HG02588 (cell line): Measurements from ENCODE around the gene RNF14.

ENCODE experiments used
- ATAC-seq: cut with Tn5 transposase; IDR thresholded peaks from one replicate; pipeline ENCODE4 v1.9.1; 2021; ENCODE audit warnings: mild to moderate bottlenecking, moderate library complexity; ENCODE audit not compliant: unreplicated experiment

The RNF14 gene

DNA sequence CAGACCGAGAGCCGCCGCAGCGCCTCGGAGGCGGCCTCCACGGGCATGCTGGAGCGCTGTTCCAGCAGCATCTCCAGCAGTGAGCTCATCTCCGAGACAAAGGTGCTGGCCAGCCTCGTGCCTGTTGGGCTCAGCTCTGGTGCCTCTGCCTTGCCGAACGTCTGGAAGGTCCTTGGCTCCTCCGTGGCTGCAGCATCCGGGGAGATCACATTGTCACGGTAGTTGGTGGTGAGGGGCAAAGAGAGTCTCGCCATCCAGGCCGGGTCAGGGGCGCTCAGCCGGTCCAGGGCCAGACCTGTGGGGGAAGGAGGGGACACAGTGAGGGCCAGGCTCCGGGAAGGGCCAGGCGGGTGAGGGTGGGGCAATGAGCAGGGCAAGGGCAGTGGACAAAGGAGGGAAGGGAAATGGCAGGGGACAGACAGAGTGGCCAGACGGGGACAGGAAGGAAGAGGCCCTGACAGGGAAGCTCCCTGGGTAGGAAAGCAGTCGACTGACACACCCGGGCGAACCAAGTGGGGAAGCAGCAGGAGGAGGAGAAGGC, 23.3 kb upstream of the RNF14 start:
- no peak for ATAC-seq

DNA sequence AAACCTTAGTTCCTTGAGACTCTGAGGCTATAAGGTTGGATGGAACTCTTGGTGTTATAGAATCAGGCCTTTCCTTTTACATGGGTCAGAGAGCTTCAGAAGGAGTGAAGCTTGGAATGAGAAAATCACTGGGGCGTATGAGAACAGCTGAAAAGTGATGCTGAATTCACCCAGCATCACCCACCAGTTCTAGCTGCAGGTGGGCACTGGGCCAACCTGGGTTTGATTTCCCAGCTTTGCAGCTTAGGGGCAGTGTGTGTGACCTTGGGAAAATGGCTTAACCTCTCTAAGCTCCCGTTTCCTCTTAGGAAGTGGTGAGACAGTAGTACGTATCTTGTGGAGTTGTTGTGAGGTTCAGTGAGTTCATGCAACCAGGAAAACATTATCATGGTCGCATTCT, 21.6 kb upstream of the RNF14 start:
- ATAC-seq: no peak

DNA sequence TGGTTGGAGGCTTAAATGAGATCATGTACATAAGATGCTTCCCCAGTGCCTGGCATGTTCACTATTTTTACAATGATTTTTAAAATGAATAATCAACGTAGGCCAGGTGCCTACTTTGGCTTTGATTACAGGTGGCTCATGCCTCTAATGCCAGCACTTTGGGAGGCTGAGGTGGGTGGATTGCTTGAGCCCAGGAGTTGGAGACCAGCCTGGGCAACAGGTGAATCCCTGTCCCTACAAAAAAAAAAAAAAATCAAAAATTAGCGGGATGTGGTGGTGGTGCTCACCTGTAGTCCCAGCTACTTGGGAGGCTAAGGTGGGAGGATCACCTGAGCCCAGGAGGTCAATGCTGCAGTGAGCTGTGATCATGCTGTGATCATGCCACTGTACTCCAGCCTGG, 20.1 kb upstream of the RNF14 start:
- no peak for ATAC-seq

DNA sequence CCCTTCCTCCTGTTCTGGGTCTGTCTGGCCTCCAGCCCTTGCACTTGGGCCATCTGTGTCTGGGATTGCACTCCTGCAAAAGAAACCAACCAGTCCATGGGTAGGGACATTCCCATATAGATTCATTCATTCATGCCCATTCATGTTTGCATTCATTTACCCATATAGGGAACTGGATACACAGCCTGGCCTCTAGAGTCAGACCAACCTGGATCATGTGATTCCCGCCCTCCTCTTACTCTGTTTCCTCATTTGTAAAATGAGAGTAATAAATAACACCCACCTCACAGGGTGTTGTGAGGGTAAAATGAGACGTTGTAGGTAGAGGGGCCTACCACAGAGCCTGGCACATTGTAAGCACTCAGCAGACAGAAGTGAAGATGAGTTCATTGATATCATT, 19.4 kb upstream of the RNF14 start:
- no peak for ATAC-seq

DNA sequence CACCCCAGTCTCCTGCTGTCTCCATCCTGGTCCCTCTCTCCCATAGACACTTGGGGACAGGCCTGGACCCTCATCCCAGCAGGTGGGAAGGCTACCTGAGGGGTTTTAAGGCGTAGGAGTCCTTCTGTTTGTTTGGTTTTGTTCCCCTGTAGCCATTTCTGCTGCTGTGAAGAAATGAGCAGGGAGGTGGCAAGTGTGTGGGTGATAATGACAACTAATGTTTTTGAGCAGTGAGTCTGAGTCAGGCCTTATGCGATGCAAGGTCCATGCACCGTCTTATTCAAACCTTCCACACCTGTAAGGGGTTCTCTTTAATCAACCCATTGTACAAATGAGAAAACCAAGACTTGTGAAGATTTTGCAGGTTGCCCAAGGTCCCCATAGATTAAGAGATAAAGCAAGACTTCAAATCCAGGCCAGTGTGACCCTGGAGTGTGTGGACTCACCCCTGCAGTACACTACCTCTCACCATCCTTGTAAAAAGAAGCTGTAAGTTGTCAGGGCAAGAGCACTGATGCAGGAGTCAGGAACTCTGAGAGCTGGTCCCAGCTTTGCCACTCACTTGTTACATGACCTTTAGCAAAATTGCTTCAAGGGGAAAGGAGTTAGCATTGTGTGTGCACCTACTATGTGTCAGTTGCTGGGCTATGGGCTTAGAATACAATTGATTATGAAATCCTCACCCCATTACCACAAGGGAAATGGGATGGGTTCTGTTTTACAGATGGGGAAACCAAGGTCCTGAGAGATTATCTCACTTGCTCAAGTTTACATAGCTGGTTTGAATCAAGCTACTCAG, 18.5 kb upstream of the RNF14 start:
- ATAC-seq: no peak

DNA sequence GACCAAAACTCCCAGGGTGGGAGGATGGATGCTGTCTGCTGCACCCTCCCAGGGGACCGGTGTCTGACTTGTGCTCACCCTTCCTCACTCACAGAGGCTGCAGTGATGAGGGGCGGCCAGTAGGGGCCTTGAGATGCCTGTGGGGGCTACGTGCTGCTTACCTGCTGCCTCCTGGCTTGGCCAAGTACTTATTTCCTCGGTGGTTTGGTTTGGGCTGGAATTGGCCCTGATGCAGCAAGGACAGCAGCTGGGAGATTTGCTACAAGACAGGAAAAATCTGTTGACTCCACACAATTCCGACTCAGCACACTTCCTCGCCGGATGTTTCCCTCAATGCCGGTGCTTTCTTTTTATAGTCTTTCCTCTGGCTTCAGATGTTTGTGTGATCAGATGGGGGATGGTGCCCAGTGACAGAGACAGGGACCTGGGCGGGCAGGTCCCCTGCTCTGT, 17.5 kb upstream of the RNF14 start:
- peak; percentile 89 for ATAC-seq

DNA sequence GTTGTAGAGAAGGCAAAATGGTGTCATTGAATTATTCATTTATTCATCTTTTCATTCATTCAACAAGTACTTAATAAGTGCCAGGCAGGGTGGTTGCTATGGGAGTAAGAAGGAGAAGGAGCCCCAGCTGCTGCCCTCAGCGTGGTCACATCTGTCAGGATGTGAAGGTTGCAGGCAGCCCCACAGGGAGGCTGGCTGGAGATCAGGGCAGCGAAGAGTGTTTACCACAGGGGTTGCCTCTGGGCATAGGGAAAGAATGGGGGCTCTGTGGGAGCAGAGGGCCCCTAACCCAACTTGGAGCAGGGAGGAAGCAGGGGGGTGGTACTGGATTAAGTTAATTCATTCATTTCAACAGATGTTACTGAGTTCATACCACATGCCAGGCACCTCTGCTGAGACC, 16.9 kb upstream of the RNF14 start:
- no peak for ATAC-seq

DNA sequence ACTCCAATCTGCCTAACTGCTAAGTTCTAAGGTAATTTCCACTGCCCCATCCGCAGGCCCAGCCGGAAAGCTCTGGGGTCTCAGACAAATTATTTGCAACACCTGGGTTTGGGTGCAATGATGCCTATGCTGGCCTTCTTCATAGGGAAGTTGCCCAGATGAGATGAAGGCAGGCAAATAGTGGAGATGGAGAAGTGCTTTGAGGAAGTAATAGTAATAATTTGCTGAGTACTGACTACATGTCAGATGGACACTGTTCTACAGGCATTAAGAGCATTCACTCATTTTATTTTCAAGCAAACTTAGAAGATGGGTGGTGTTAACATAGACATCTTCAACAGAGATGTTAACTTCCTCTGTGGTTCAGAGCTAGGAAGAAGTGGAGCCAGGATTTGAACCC, 14.7 kb upstream of the RNF14 start:
- no peak for ATAC-seq

DNA sequence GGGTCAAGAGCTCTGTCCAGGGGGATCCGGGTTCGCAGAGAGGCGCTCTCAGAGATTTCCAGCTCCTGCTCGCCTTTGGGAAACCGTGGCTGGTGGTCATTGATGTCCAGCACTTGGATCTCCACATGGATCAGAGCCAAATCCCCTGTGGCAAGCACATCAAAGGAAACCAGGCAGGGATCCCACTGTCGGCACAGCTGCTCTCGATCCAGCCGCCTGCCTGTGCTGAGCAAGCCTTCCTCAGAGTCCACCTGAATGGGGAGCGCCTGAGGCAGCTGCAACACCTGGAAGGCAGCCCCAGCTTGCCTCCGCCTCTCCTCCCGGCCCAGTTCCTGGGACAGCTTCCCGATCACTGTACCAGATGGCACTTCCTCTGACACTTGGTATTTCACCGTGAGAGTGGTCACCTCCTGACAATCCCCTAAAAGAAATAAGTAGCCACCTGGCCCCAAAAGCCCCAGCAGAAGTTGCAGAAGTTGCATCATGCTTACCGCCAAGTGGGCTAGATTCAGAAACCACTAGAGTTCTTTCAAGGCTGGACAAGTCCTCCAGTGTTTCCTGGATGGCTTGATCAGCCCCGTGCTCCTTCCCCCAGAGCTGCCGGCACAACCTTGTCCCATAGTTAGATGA, 11.4 kb upstream of the RNF14 start:
- no peak for ATAC-seq

DNA sequence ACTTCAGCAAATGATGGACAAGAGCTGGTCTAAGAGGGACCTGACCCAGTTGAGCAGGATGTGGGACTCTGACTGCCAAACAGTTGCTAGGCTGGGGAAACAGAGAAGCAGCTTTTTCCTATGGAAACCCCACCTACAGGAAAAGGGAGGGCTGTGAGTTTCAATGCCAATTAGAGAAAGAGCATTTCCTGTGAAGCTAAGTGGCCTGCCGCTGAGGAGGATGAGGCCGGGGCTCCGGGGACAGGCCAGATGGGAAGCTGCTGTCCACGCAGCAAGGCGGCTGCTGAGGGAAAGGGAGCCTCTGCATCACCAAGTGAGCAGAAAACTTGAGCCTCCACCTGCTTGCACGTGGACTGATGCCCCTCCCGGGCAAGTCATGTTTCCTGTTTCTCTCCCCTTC, 10.8 kb upstream of the RNF14 start, which contains the start of gene PCDH12:
Gene PCDH12 (minus strand): TSS at position 90 of the 400 bp plus-strand sequence. CDS start 351 bp downstream, outside the sequence.
- no peak for ATAC-seq

DNA sequence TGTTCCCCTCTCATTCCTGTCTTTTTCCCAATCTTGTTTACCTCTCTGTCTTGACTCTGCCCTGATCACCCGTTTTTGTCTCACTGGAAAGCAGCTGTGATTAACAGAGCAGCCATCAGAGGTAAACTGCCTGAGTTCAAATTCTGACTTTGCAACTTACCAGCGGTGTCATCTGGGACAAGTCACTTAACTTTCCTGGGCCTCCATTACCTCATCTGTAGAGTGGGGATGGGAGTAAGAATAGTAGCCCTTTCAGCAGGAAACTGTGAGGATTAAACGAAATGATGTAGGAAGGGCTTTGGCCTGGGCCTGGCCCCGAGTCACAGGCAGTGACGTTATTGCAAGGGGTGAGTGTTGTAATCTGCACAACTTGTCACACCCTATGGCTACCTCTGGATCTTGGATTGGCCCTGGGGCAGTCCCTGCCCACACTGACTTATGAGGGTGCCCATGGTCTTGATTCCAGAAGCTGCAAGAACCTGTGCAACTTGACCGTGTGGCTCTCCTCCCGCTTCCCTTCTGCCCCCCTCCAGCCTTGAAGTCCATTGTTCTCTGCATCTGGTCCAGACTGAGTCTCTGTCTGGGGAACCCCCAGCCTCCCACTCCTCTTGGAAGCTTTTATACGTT, 10.2 kb upstream of the RNF14 start:
- ATAC-seq: no peak

DNA sequence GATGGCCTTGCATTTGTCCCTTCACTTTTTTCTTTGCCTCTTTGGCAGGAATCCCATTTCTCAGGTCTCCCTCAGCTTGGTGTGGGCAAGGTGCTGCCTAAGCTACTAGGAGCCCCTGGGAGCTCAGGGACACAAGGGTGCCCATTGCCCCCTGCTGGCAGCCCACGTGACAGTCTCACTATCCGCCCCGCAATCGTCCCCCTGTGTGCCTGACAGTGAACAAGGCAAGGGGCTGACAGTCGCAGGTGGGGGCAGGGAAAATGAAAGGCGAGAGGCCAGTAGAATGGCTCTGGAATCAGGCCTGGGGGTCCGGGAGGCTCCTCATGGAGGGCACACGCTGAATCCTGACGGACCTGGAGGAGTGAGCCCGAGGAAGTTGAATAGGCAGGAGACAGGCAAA, 8.9 kb upstream of the RNF14 start:
- no peak for ATAC-seq

DNA sequence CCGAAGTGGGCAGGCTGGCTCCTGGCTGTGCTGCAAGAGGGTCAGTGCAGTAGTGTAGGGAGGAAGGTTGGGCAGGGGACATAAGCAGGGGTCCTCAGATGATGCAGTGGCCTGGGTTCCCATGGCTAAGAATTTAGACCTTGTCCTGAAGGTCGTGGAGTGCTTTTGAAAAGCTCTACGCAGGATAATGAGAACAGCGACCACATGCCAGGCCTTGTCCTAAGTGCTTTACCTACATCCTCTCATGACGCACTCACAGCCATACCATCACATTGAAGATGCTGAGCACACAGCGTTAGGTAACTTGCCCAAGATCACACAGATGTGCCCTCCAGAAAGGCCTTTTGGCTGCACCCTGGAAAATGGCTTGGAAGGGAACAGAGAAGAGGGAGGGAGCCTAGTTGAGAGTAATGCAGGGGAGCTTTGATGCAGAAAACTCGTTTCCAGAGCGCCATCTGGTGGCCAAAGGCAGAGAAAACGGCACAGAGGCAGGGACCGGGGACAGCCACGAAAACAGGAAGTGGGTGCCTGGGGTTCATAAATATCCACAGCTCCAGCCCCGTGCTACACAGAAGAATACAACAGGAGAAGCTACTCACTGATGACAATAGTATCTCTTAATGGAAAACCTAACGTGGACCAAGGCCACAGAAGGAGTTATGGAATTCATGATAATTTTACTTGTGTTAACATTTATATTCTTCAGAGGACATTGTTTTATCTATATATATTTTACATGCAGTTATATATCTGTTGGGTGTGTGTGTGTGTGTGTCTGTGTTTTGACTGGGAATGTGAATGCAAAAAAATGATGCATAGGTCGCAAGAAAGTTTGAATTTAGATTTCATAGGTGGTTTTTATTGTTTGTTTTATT, 8.2 kb upstream of the RNF14 start:
- peak; percentile 97 for ATAC-seq

DNA sequence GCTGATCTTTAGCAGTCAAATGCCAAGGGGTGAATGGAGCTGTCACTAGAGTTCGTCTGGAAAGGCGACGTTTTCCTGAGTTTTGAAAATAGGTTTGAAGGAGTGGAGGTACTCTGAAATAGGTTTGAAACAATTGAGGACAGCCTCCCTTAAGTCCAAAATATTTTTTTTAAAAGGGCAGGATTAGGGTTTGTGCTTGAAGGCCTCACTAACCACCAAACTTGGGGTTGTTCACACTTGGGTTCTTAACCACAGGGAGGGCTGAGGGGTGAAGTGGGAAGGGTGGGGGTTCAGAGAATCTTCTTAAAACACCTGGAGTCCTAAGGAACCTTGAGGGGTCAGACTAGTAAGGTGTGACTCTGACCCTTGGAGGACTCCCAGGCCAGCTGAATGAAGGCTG, 7.4 kb upstream of the RNF14 start:
- ATAC-seq: no peak

DNA sequence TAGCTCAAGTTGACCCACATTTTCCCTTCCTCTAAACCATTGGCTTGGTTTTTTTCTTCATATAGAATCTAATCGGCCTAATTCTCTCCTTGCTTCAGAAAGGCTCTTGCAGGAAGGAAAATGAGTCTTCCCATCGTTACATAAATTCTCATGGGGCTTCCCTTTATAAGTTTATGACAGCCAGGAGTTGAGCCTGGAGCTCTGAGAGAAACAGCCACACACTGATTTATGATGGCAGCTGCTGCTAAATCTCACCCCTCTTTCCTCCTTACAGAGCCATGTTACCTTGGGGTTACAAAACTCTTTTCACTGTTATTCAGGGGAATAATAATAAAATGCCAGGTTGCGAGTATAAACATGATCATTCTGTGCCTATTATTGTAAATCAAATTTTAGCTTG, 5.2 kb upstream of the RNF14 start:
- ATAC-seq: no peak

DNA sequence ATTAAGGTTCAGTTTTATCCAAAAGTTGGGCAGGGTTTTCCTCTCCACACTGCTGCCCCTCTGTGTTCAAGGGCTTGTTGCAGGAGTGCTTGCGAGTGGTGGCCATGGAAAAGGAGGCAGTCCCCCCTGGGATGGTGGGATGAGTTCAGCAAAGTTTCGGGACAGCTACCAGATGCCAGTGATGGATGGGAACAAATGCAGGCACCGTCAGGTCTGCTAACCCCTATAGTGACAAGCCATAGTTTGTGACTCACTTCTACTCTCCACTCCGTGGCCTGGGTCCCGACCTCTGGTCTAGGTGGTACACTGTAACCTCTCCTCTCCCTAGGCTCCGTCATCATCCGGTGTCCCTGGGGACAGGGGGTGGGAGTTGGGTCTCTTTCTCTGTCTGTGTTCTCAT, 3.8 kb upstream of the RNF14 start:
- no peak for ATAC-seq

DNA sequence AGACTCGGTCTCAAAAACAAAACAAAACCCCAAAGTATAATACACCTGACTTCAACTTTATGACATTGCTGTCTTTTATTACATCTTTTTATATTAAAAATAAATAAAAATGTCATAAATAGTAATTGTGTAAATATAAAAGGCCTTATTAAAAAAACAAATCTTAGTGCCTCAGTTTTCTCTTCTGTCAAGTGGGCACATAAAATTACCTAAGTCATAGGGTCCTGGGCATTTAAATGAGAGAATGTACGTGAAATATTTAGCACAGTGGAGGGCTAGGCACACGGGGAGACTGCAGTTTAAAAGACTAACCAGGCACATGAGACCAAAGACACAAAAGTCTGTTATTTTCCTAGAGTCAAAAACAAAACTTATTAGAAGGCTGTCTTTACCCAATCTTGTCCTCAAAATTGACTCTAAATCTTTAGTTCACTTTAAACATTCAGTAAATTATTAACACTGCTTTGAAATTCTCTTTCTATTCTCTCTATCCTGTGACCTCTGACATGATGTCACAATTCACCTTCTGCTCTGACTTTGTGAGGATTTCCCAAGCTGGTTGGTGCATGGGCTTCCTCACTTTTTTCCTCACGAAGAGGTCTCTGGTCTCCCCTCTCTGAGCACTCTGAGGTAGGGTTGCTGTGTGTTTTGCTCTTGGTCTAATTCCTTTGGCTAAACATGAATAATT, 2.5 kb upstream of the RNF14 start:
- no peak for ATAC-seq

DNA sequence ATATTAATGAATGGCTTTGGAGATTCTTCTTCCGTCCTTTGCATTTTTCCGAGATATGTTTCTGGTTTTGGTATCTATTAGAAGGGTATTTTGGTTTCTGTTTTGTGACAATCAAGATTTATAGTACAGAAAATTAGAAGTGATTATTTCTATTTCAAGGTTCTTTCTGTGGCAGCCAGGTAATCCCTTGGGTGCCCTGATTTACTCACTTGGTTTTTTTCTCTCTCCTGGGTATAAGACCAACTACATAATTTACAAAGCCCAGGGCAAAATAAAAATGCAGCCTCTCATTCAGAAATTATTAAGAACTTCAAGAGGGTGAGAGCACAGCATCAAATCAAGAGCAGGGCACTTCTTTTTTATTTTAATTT, 2.0 kb upstream of the RNF14 start:
- no peak for ATAC-seq

DNA sequence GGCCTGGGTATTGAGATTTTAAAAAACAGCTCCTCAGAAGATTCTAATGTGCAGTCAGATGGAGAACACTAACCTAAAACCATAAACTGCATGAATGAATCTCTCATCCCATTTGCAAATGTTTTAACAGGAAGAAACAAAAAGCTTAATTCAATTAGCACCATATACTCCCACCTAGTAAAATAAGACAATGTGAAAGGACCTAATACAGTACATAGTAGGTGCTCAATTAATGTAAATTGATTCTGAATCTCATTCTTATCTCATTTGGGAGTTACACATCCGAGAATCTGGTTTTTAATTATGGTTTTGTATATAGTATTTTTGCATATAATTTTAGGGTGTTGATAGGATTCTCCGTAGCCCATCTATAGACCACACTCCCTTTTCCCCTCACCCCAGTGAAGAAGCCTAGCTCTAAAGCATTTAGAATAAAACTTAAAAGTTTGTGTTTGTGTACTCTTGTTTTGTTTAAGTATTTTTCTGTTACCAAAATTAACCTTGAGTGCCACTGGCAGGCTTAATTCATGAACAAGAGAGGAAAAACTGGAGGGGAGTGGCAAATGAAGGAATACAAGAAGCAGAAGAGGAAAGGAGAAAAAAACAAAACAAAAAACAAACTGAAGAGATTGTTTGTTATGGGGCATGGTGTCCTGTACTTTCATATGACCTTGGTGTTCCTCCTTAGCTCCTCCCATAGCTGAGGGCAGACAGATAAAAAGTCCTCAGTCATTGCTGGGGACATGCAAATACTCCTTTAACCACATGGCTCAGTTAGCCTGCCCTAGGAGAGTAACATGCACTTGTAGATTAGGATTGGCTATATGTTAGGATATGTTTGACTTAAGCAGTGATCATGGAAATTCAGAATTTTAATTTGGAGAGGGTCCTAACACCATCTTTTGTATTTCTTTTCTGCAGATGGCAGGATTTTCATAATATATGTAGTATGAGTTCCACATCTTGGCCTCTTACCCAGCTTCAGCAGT, 1.2 kb downstream of the RNF14 start:
- peak; percentile 52 for ATAC-seq
